Measurements from ENCODE around the gene PSMD2. TPM values are rescaled to one million over a fixed set of nuclear protein-coding genes. Genes with fewer than 3 reads are reported as not detected.

PSMD2 gene
- total RNA-seq, 1 experiment from 2014 or later = 645 TPM

- peak; percentile 90 for DNase-seq (ENCODE audit: low spot score)
- H3K27me3 ChIP-seq (replicated peaks; ENCODE audit: insufficient read depth, low read depth, low read length, poor library complexity) = no peaks in the 10 kb centered on the region
- H3K4me3 ChIP-seq (ENCODE audit: low read depth, low read length, poor library complexity, severe bottlenecking) = no peak overlapping the region
- ChIA-PET CTCF (interaction anchor here (0.6 kb wide), 1 partner anchor 35 kb away, joined by 3 read pairs; no protein-coding TSS in a partner anchor), POLR2A (ENCODE audit: low non-redundant PET) (no interaction called here)
- intact Hi-C loops (cut with micrococcal nuclease; ENCODE audit: unreplicated experiment) = no loop called here
- H3K4me1 ChIP-seq (ENCODE audit: insufficient read depth, low read length, poor library complexity, severe bottlenecking) = peaks cover 26% of the 10 kb centered on the region
- H3K27ac ChIP-seq (ENCODE audit: low read depth, low read length, poor library complexity, severe bottlenecking) = no peak overlapping the region
- TF ChIP-seq CTCF (conservative IDR thresholded peaks at IDR 0.05; ENCODE audit: low read depth, low read length) (peak; percentile 61), EZH2 (IDR thresholded peaks at IDR 0.05; ENCODE audit: borderline replicate concordance, low read depth, low read length, poor library complexity, severe bottlenecking) (no peak)
- H3K36me3 ChIP-seq (ENCODE audit: insufficient read depth, low read length, poor library complexity, severe bottlenecking) = peaks cover 5% of the 10 kb centered on the region
- no TSS peak for BruUV-seq (replicated peaks)
- H3K9me3 ChIP-seq (ENCODE audit: low read depth, low read length, poor library complexity, severe bottlenecking) = no peaks in the 10 kb centered on the region
Observed at GRCh38 chr3:184345317-184346144, 46.5 kb downstream of the PSMD2 start.

DNA sequence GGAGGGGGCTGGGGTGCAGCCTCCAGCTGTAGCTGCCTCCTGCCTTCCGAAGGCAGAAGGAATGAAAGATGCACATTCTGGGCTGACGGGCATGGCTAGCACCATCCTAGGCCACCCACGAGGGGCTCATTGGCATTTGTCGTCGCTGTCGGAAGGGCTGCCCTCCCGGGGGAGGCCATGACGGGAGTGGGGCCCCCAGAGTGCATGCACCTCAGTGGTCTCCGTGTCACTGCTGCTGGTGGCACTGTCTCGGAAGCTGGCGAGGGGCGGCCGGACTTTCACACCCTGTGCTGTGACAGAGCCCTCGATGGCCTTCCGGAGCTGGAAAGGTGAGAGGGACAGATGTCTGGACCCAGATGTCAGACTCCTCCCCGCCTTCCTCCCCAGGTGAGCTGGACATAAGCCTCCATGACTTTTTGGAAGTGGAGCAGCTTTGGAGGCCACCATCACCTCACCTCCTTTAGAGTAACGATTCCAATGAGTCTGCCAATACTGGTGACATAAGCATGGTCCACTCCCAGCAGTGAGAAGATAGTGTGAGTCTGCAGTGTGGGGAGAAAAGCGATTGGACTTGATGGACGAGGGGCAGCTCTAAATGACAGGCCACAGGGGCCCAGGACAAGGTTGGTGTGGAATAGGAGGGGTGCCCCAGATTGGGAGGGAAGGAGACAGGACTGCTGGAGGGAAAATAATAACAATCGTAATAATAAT, 47.6 kb downstream of the PSMD2 start:
- Histone ChIP-seq H3K9me3 (ENCODE audit: low read depth, low read length, poor library complexity, severe bottlenecking) (no peaks in the 10 kb centered on the region), H3K27me3 (replicated peaks; ENCODE audit: insufficient read depth, low read depth, low read length, poor library complexity) (no peaks in the 10 kb centered on the region), H3K4me3 (ENCODE audit: low read depth, low read length, poor library complexity, severe bottlenecking) (no peak overlapping the region), H3K27ac (ENCODE audit: low read depth, low read length, poor library complexity, severe bottlenecking) (peak overlapping the region; percentile 74), H3K36me3 (ENCODE audit: insufficient read depth, low read length, poor library complexity, severe bottlenecking) (peaks cover 5% of the 10 kb centered on the region), H3K4me1 (ENCODE audit: insufficient read depth, low read length, poor library complexity, severe bottlenecking) (peaks cover 26% of the 10 kb centered on the region)
- DNase-seq (ENCODE audit: low spot score) = no peak
- BruUV-seq (replicated peaks) = no TSS peak
- intact Hi-C loops (cut with micrococcal nuclease; ENCODE audit: unreplicated experiment) = no loop called here
- TF ChIP-seq CTCF (conservative IDR thresholded peaks at IDR 0.05; ENCODE audit: low read depth, low read length) = no peak
- no peak for TF ChIP-seq EZH2 (IDR thresholded peaks at IDR 0.05; ENCODE audit: borderline replicate concordance, low read depth, low read length, poor library complexity, severe bottlenecking)
- CTCF ChIA-PET = no interaction called here
- POLR2A ChIA-PET (ENCODE audit: low non-redundant PET) = interaction anchor here (0.5 kb wide), 1 partner anchor 414 kb away, joined by 3 read pairs; no protein-coding TSS in a partner anchor

GRCh38 chr3:184347321-184348056, 48.4 kb downstream of the PSMD2 start:
- Histone ChIP-seq H3K9me3 (ENCODE audit: low read depth, low read length, poor library complexity, severe bottlenecking) (no peaks in the 10 kb centered on the region), H3K36me3 (ENCODE audit: insufficient read depth, low read length, poor library complexity, severe bottlenecking) (peaks cover 10% of the 10 kb centered on the region), H3K4me1 (ENCODE audit: insufficient read depth, low read length, poor library complexity, severe bottlenecking) (peaks cover 26% of the 10 kb centered on the region), H3K27me3 (replicated peaks; ENCODE audit: insufficient read depth, low read depth, low read length, poor library complexity) (no peaks in the 10 kb centered on the region), H3K27ac (ENCODE audit: low read depth, low read length, poor library complexity, severe bottlenecking) (peak overlapping the region; percentile 74), H3K4me3 (ENCODE audit: low read depth, low read length, poor library complexity, severe bottlenecking) (no peak overlapping the region)
- BruUV-seq (replicated peaks) = no TSS peak
- CTCF ChIA-PET = no interaction called here
- DNase-seq (ENCODE audit: low spot score) = peak; percentile 39
- intact Hi-C loops (cut with micrococcal nuclease; ENCODE audit: unreplicated experiment) = no loop called here
- TF ChIP-seq EZH2 (IDR thresholded peaks at IDR 0.05; ENCODE audit: borderline replicate concordance, low read depth, low read length, poor library complexity, severe bottlenecking) = no peak
- TF ChIP-seq CTCF (conservative IDR thresholded peaks at IDR 0.05; ENCODE audit: low read depth, low read length) = no peak
- POLR2A ChIA-PET (ENCODE audit: low non-redundant PET) = no interaction called here
